K562 (cell line): ENCODE measurements around the gene SCN5A. TPM values are rescaled to one million over a fixed set of nuclear protein-coding genes. Genes with fewer than 3 reads are reported as not detected.
A peak's percentile ranks its signal among the peaks of the same experiment; 100 is the strongest.

ENCODE experiments used
- ATAC-seq: fragments of 200-7000 bp; cut with Tn5 transposase; 3 replicates; pipeline ENCODE4 v1.9.1; 2020; ENCODE audit warnings: moderate library complexity
- BruUV-seq: library from RNA; stranded (reverse); fragments of 400-500 nt; replicated peaks from 2 replicates; lab custom pipeline; 2021; lab: Mats Ljungman, UMichigan
- CTCF ChIA-PET: fragments of 300-600 bp; formaldehyde crosslinking; extraction: SDS; loops from one replicate; lab custom pipeline; 2021; ENCODE audit warnings: low intra/inter-chr PET ratio; lab: Yijun Ruan, JAX
- POLR2A ChIA-PET: fragments of 300-600, 350-650 bp; sonication (Branson Sonifier 250); formaldehyde crosslinking; extraction: SDS; loops from one replicate; lab custom pipeline; 2021; ENCODE audit warnings: antibody characterized with exemption, inconsistent platforms; lab: Yijun Ruan, JAX
- DNase-seq, 4 experiments: peaks; one replicate each; pipeline versions ENCODE4 v3.0.0 to v3.0.0-alpha.2; 2011 to 2018; ENCODE audit warnings: low spot score in 3 of 4, mixed read lengths in 3 of 4; ENCODE audit errors: extremely low read depth in 1 of 4
- FAIRE-seq: peaks from 2 replicates; lab custom pipeline; 2011; peaks lifted over from hg19 to GRCh38; lab: Jason Lieb, UNC
- H2AFZ ChIP-seq: 2 replicates; pipeline ENCODE4 v1.6.0; 2011; ENCODE audit warnings: low read depth, low read length, control low read depth, inconsistent platforms
- H3K27ac ChIP-seq: fragments of 200-600 bp; 3 replicates; pipeline ENCODE4 v1.8.0; 2011; ENCODE audit warnings: low read depth, mild to moderate bottlenecking, control low read depth, inconsistent platforms, low read length, moderate library complexity, mixed read lengths; ENCODE audit errors: extremely low read depth
- H3K27me3 ChIP-seq, 2 experiments: fragments of 300-600 bp in 1 of 2; 2 replicates in 1 of 2; 3 replicates in 1 of 2; pipeline versions ENCODE4 v1.6.0 to v1.8.0; 2011; ENCODE audit warnings: inconsistent platforms in 2 of 2, low read length in 2 of 2, mild to moderate bottlenecking in 1 of 2, mixed read lengths in 1 of 2, moderate library complexity in 1 of 2; ENCODE audit not compliant: control insufficient read depth in 2 of 2, insufficient read depth in 2 of 2
- H3K36me3 ChIP-seq: fragments of 300-600 bp; 3 replicates; pipeline ENCODE4 v1.8.0; 2011; ENCODE audit warnings: mild to moderate bottlenecking, low read length, inconsistent platforms; ENCODE audit not compliant: control insufficient read depth, insufficient read depth
- H3K4me1 ChIP-seq, 2 experiments: fragments of 200-600 bp in 1 of 2; replicated peaks in 1 of 2; 2 replicates in 1 of 2; 3 replicates in 1 of 2; pipeline versions ENCODE4 v1.5.1 to v1.8.0; 2011; ENCODE audit warnings: inconsistent platforms in 2 of 2, low read length in 2 of 2, mild to moderate bottlenecking in 1 of 2, mixed read lengths in 1 of 2, moderate library complexity in 1 of 2; ENCODE audit not compliant: control insufficient read depth in 2 of 2, insufficient read depth in 2 of 2
- H3K4me2 ChIP-seq: 2 replicates; pipeline ENCODE4 v1.6.1; 2011; ENCODE audit warnings: low read length, control low read depth, inconsistent platforms, mixed read lengths; ENCODE audit not compliant: insufficient read depth
- H3K4me3 ChIP-seq: fragments of 200-600 bp; sonication (generic), shearing (Covaris generic); 2 replicates; pipeline ENCODE4 v1.5.1; 2016; ENCODE audit warnings: control low read depth, inconsistent platforms
- H3K79me2 ChIP-seq: fragments of 200-600 bp; 3 replicates; pipeline ENCODE4 v1.8.0; 2011; ENCODE audit warnings: low read length, inconsistent platforms; ENCODE audit not compliant: control insufficient read depth, insufficient read depth
- H3K9ac ChIP-seq, 2 experiments: 2 replicates each; pipeline versions ENCODE4 v1.6.0 to v1.6.1; 2011; ENCODE audit warnings: low read depth in 2 of 2, low read length in 2 of 2, control low read depth in 1 of 2, inconsistent platforms in 1 of 2, mild to moderate bottlenecking in 1 of 2, mixed read lengths in 1 of 2; ENCODE audit not compliant: insufficient read depth in 1 of 2
- H3K9me1 ChIP-seq: one replicate; pipeline ENCODE4 v1.6.0; 2011; ENCODE audit warnings: inconsistent platforms, mild to moderate bottlenecking, low read length, moderate library complexity; ENCODE audit not compliant: control insufficient read depth, insufficient read depth
- H3K9me3 ChIP-seq: replicated peaks from 2 replicates; pipeline ENCODE4 v1.5.1; 2011; ENCODE audit warnings: low read depth, low read length, inconsistent platforms; ENCODE audit not compliant: control insufficient read depth, insufficient read depth
- H4K20me1 ChIP-seq: replicated peaks from 2 replicates; pipeline ENCODE4 v1.6.1; 2011; ENCODE audit warnings: low read length, inconsistent platforms, mixed read lengths; ENCODE audit not compliant: control insufficient read depth, insufficient read depth
- CHCHD3 ChIP-seq: fragments of 250-450 bp; sonication (Bioruptor Pico); IDR thresholded peaks from 2 replicates; pipeline ENCODE4 v2.1.2; 2022; ENCODE audit warnings: mild to moderate bottlenecking
- NCOA1 ChIP-seq: fragments of 450-650 bp; IDR thresholded peaks from 2 replicates; pipeline ENCODE4 v1.6.1; 2016; ENCODE audit warnings: low read depth
- POLR2AphosphoS5 ChIP-seq: IDR thresholded peaks from 2 replicates; pipeline ENCODE4 v1.6.1; 2011; ENCODE audit warnings: mild to moderate bottlenecking, low read depth, low read length, moderate library complexity; ENCODE audit not compliant: control insufficient read depth, insufficient read depth
- RBM34 ChIP-seq: fragments of 200-400 bp; formaldehyde crosslinking; IDR thresholded peaks from 2 replicates; pipeline ENCODE4 v1.6.1; 2018; ENCODE audit warnings: low read length, borderline replicate concordance; ENCODE audit not compliant: insufficient read depth
- RFX1 ChIP-seq: fragments of 450-650 bp; IDR thresholded peaks from 2 replicates; pipeline ENCODE4 v1.6.1; 2016; ENCODE audit warnings: mild to moderate bottlenecking, moderate library complexity
- THRB ChIP-seq: fragments of 450-650 bp; formaldehyde crosslinking; conservative IDR thresholded peaks from 2 replicates; pipeline ENCODE4 v1.4.0; 2022; ENCODE audit warnings: mild to moderate bottlenecking, missing genetic modification characterization
- ZC3H11A ChIP-seq: IDR thresholded peaks from 2 replicates; pipeline ENCODE4 v1.6.1; 2012; ENCODE audit warnings: low read depth, low read length, improper control_type of control experiment
- ZEB2 ChIP-seq: fragments of 450-650 bp; IDR thresholded peaks from 2 replicates; pipeline ENCODE4 v1.6.1; 2016
- ZNF124 ChIP-seq: sonication (generic); formaldehyde crosslinking; IDR thresholded peaks from 2 replicates; pipeline ENCODE4 v1.8.1; 2022; ENCODE audit warnings: missing genetic modification reagents
- WGBS: fragments of 100-300 bp; shearing (Covaris generic); methylation state at CpG from one replicate; pipeline ENCODE4 v1.1.6; 2016; ENCODE audit warnings: low coverage, mixed read lengths; ENCODE audit not compliant: insufficient coverage; ENCODE audit errors: missing lambda C conversion rate; 5-methylcytosine and 5-hydroxymethylcytosine counted together
- in situ Hi-C: fragments of 300-500 bp; cut with MboI; formaldehyde crosslinking; loops from 4 replicates; pipeline ENCODE4 v1.15.0; 2018; ENCODE audit warnings: inconsistent platforms, mixed read lengths
- intact Hi-C: fragments of 100-400 bp; cut with micrococcal nuclease; formaldehyde crosslinking; loops from 2 replicates; pipeline ENCODE4 v1.14.2; 2022
- polyA plus RNA-seq, 8 experiments: library from polyadenylated mRNA; depleted of rRNA in 4 of 8; stranded (reverse) in 5 of 8; unstranded in 3 of 8; fragments of >200 nt; fragmentation: Nextera tagmentation in 2 of 8; fragmentation: Illumina TruSeq in 1 of 8; extraction: Ambion mirVana in 2 of 8; extraction: Trizol in 1 of 8; gene quantifications; 2 replicates each; pipeline versions ENCODE4 v1.2.1 to v1.2.3, GENCODE V29; 2011 to 2014; ENCODE audit warnings: inconsistent platforms in 1 of 8, missing spikeins in 1 of 8
- total RNA-seq, 7 experiments: library from RNA; depleted of rRNA in 6 of 7; stranded (reverse); fragments of >200 nt in 6 of 7; fragmentation: Illumina TruSeq in 2 of 7; extraction: Trizol in 2 of 7; gene quantifications; 2 replicates each; pipeline versions ENCODE4 v1.2.1 to v1.2.3, GENCODE V29; 2011 to 2021; ENCODE audit warnings: low replicate concordance in 1 of 7
- TF ChIP-seq, protein P1 (sequence below): fragments of 250-450 bp; sonication (Bioruptor Pico); IDR thresholded peaks from 2 replicates; pipeline ENCODE4 v1.5.0; 2021; ENCODE audit warnings: mild to moderate bottlenecking, moderate library complexity
- TF ChIP-seq, protein P2 (sequence below): fragments of 250-450 bp; sonication (Bioruptor Pico); IDR thresholded peaks from 2 replicates; pipeline ENCODE4 v1.4.0; 2020; ENCODE audit warnings: mild to moderate bottlenecking, moderate library complexity

SCN5A gene
- total and polyA plus RNA-seq, 9 of the 15 experiments (the other 6 are each of a cell fraction or from before 2014, with no cell fraction given) = 0.07 to 1.4 (median 0.21) TPM; not detected in 2

- TF ChIP-seq, protein P1, sequence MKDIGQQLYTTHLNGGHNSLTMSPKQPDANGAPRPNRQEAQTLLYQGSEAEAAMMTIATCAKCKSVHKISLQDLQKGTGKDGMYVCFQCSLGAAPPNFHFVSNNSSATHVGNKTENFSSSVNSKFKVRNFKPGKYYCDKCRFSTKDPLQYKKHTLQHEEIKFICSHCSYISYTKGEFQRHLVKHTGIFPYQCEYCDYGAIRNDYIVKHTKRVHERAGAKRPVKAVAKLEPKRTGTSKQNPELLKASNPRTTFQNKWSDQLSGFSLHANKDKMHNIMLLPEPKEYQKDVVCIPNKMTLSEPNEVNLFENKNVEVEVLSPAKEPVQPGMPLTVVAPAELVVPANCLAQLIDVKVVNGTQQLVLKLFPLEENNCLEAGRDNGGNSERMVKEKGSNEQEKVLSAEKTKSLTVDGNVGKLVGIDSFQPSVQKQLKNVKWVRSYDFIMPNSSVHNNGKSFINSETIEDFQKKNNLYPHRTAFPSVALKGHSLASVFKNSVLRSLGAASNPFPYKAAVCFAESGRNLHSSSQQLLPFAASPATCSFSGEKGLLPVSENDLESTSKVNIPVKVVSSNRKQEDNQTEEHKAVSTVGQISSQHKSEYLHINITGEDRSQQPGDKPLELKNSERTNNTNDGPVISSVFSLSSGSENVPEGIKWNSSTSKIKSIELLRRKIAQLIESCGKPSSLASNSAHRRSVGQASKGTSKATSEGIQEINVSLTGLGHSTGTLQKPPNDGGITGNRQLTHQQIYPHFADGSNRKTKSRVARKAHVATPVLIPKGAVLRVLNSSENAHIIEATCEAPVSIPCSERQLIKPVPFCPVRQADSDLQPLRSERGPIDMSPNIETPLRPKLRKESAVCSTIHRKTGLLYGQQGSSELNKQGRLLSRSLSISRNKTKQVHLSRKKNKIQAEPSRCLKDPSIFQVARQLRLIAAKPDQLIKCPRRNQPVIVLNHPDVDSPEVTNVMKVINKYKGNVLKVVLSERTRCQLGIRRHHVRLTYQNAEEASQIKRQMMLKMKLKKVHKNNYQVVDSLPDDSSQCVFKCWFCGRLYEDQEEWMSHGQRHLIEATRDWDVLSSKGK (CRISPR knock-in tag) = no peak
- no peak for TF ChIP-seq POLR2AphosphoS5
- no peak for TF ChIP-seq RFX1
Measured at GRCh38 chr3:38575279-38575843, 74.1 kb downstream of the SCN5A start (continued).

GRCh38 chr3:38574411-38575278 lies 74.8 kb downstream of the SCN5A start:
- WGBS = 1% methylated on average over 6 of the region's 6 CpGs
- ATAC-seq (peak; percentile 53), FAIRE-seq (no peak), DNase-seq (peak in 1 of 4 experiments; percentile 32)
- no peaks in the 10 kb centered on the region for H3K36me3 ChIP-seq
- no peaks in the 10 kb centered on the region for H3K9me1 ChIP-seq
- H3K4me1 ChIP-seq = peaks cover 0 to 6% of the 10 kb centered on the region in 2 experiments; a peak in 1 of 5 replicates
- in situ Hi-C loops (no loop called here), intact Hi-C loops (no loop called here)
- ChIA-PET POLR2A (interaction anchor here (0.6 kb wide), 1 partner anchor 12 kb away, joined by 3 read pairs; no protein-coding TSS in a partner anchor), CTCF (no interaction called here)
- no peak overlapping the region for H3K27ac ChIP-seq
- H3K79me2 ChIP-seq = no peaks in the 10 kb centered on the region
- BruUV-seq = no TSS peak
- no peak overlapping the region for H2AFZ ChIP-seq
- H3K9ac ChIP-seq = no peak overlapping the region
- H3K4me3 ChIP-seq = no peak overlapping the region
- no peaks in the 10 kb centered on the region for H3K9me3 ChIP-seq
- H4K20me1 ChIP-seq = peaks cover 4% of the 10 kb centered on the region; the same call in 1 of the 2 replicates
- H3K27me3 ChIP-seq = peaks cover 7 to 51% of the 10 kb centered on the region in 2 experiments
- H3K4me2 ChIP-seq = no peak overlapping the region
- TF ChIP-seq RBM34 (no peak), THRB (no peak), NCOA1 (no peak), CHCHD3 (no peak), ZEB2 (no peak), ZNF124 (CRISPR knock-in tag) (no peak), ZC3H11A (no peak)
- TF ChIP-seq, protein P2, sequence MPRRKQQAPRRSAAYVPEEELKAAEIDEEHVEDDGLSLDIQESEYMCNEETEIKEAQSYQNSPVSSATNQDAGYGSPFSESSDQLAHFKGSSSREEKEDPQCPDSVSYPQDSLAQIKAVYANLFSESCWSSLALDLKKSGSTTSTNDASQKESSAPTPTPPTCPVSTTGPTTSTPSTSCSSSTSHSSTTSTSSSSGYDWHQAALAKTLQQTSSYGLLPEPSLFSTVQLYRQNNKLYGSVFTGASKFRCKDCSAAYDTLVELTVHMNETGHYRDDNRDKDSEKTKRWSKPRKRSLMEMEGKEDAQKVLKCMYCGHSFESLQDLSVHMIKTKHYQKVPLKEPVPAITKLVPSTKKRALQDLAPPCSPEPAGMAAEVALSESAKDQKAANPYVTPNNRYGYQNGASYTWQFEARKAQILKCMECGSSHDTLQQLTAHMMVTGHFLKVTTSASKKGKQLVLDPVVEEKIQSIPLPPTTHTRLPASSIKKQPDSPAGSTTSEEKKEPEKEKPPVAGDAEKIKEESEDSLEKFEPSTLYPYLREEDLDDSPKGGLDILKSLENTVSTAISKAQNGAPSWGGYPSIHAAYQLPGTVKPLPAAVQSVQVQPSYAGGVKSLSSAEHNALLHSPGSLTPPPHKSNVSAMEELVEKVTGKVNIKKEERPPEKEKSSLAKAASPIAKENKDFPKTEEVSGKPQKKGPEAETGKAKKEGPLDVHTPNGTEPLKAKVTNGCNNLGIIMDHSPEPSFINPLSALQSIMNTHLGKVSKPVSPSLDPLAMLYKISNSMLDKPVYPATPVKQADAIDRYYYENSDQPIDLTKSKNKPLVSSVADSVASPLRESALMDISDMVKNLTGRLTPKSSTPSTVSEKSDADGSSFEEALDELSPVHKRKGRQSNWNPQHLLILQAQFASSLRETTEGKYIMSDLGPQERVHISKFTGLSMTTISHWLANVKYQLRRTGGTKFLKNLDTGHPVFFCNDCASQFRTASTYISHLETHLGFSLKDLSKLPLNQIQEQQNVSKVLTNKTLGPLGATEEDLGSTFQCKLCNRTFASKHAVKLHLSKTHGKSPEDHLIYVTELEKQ (CRISPR knock-in tag) = no peak
